ENCODE measurements around the gene SPAG7.

- TF ChIP-seq POLR2A (IDR thresholded peaks at IDR 0.05), result no peak
- no peak for TF ChIP-seq CTCF (IDR thresholded peaks at IDR 0.05 in 4 of 5, conservative IDR thresholded peaks at IDR 0.05 in 1 of 5)
Observed at GRCh38 chr17:4971826-4972225, 4.2 kb upstream of the SPAG7 start.

All from gastrocnemius medialis (tissue), 4 donors.